OCI-LY1 (cell line): ENCODE data around the gene MEG3.

Source experiments
- EZH2 ChIP-seq: fragments of 200-600 bp; sonication (generic), shearing (Covaris generic); IDR thresholded peaks from 2 replicates; pipeline ENCODE4 v1.8.0; 2017; ENCODE audit warnings: borderline replicate concordance, mixed run types, mild to moderate bottlenecking, antibody characterized with exemption, low read length, moderate library complexity, mixed read lengths
- TF ChIP-seq, protein P1 (sequence below): fragments of 200-600 bp; sonication (generic), shearing (Covaris generic); IDR thresholded peaks from 2 replicates; pipeline ENCODE4 v1.5.1; 2017; ENCODE audit warnings: mild to moderate bottlenecking, antibody characterized with exemption, low read length, moderate library complexity, mixed read lengths

DNA sequence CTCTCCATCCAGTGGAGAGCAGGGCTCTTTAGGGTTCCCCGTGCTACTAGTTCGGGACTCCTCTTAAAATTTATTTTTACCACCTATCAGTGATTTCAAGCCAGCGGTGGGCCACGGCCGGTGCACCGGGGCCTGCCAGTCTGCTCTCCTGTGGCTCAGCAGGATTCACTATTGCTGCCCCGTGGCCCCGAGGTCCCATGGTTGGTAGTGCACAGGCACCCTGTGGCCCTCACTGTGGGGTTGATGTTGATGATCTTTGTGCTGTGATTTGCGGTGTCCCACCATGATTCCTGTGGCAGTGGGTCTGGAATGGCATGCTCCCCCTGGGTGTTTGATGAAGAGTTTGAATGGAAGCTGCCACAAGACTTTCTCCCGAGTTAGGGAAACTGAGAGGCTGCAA, 12.6 kb upstream of the MEG3 start:
- TF ChIP-seq, protein P1, sequence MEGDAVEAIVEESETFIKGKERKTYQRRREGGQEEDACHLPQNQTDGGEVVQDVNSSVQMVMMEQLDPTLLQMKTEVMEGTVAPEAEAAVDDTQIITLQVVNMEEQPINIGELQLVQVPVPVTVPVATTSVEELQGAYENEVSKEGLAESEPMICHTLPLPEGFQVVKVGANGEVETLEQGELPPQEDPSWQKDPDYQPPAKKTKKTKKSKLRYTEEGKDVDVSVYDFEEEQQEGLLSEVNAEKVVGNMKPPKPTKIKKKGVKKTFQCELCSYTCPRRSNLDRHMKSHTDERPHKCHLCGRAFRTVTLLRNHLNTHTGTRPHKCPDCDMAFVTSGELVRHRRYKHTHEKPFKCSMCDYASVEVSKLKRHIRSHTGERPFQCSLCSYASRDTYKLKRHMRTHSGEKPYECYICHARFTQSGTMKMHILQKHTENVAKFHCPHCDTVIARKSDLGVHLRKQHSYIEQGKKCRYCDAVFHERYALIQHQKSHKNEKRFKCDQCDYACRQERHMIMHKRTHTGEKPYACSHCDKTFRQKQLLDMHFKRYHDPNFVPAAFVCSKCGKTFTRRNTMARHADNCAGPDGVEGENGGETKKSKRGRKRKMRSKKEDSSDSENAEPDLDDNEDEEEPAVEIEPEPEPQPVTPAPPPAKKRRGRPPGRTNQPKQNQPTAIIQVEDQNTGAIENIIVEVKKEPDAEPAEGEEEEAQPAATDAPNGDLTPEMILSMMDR, result no peak
- no peak for TF ChIP-seq EZH2
